OCI-LY3 (cell line): ENCODE results near the gene NEK9.

Experiments used
- H2AFZ ChIP-seq: fragments of 200-600, 300-600 bp; shearing (Covaris generic); 2 replicates; pipeline ENCODE4 v1.6.0; 2014; ENCODE audit warnings: antibody characterized with exemption, low read depth, low read length
- H3K27ac ChIP-seq: fragments of 200-600, 300-600 bp; sonication (generic); 2 replicates; pipeline ENCODE4 v1.5.1; 2014; ENCODE audit warnings: mild to moderate bottlenecking, low read length, moderate library complexity, mixed read lengths
- H3K27me3 ChIP-seq: fragments of 200-600, 300-600 bp; sonication (generic); 2 replicates; pipeline ENCODE4 v1.6.1; 2014; ENCODE audit warnings: low read depth, low read length, mixed read lengths
- H3K36me3 ChIP-seq: fragments of 200-600, 300-600 bp; sonication (generic); replicated peaks from 2 replicates; pipeline ENCODE3; 2014; ENCODE audit warnings: low read depth, low read length, mixed read lengths
- H3K4me1 ChIP-seq: fragments of 300-600, 200-600 bp; sonication (generic); 2 replicates; pipeline ENCODE4 v1.6.1; 2014; ENCODE audit warnings: low read length, mixed read lengths
- H3K4me2 ChIP-seq: fragments of 200-600, 300-600 bp; sonication (generic); 2 replicates; pipeline ENCODE4 v1.6.1; 2014; ENCODE audit warnings: low read length, mixed read lengths
- H3K4me3 ChIP-seq: fragments of 300-600, 200-600 bp; sonication (generic); 2 replicates; pipeline ENCODE4 v1.5.1; 2014; ENCODE audit warnings: antibody characterized with exemption, mild to moderate bottlenecking, low read length, moderate library complexity
- H3K79me2 ChIP-seq: fragments of 300-600, 200-600 bp; shearing (Covaris generic); 2 replicates; pipeline ENCODE4 v1.6.1; 2014; ENCODE audit warnings: mild to moderate bottlenecking, low read length, mixed read lengths
- H3K9ac ChIP-seq: fragments of 300-600, 200-600 bp; shearing (Covaris generic); 2 replicates; pipeline ENCODE4 v1.6.0; 2014; ENCODE audit warnings: mild to moderate bottlenecking, low read length, moderate library complexity
- H3K9me3 ChIP-seq: fragments of 200-600, 300-600 bp; shearing (Covaris generic); 2 replicates; pipeline ENCODE4 v1.6.1; 2014; ENCODE audit warnings: low read length, mixed read lengths; ENCODE audit not compliant: insufficient read depth
- H4K20me1 ChIP-seq: fragments of 200-600, 300-600 bp; sonication (generic); 2 replicates; pipeline ENCODE4 v1.6.1; 2016; ENCODE audit warnings: low read length, mixed read lengths; ENCODE audit not compliant: insufficient read depth
- CTCF ChIP-seq: fragments of 200-600, 300-600 bp; sonication (generic); IDR thresholded peaks from 2 replicates; pipeline ENCODE4 v1.5.1; 2014; ENCODE audit warnings: antibody characterized with exemption, low read length, low read depth
- EZH2phosphoT487 ChIP-seq: fragments of 200-600 bp; shearing (Covaris generic); IDR thresholded peaks from 2 replicates; pipeline ENCODE4 v1.6.1; 2018; ENCODE audit warnings: antibody characterized with exemption, mixed run types, low read depth

NEK9 gene

GRCh38 chr14:75053396-75054291, 73.2 kb downstream of the NEK9 start:
- no peaks in the 10 kb centered on the region for H3K27me3 ChIP-seq
- no peak overlapping the region for H3K9ac ChIP-seq
- H3K4me2 ChIP-seq: no peak overlapping the region
- no peak for TF ChIP-seq CTCF
- no peak for TF ChIP-seq EZH2phosphoT487
- no peak overlapping the region for H3K4me3 ChIP-seq
- no peak overlapping the region for H2AFZ ChIP-seq
- peaks cover 17% of the 10 kb centered on the region for H3K36me3 ChIP-seq
- H4K20me1 ChIP-seq: no peaks in the 10 kb centered on the region
- no peak overlapping the region for H3K27ac ChIP-seq
- H3K4me1 ChIP-seq: peaks cover 13% of the 10 kb centered on the region
- H3K79me2 ChIP-seq: peaks cover 24% of the 10 kb centered on the region
- H3K9me3 ChIP-seq: no peaks in the 10 kb centered on the region

GRCh38 chr14:75051556-75051899, 75.3 kb downstream of the NEK9 start:
- no peaks in the 10 kb centered on the region for H4K20me1 ChIP-seq
- H3K4me1 ChIP-seq: peaks cover 13% of the 10 kb centered on the region
- H3K27ac ChIP-seq: no peak overlapping the region
- no peaks in the 10 kb centered on the region for H3K27me3 ChIP-seq
- peak overlapping the region; percentile 21 for H2AFZ ChIP-seq
- peaks cover 30% of the 10 kb centered on the region for H3K79me2 ChIP-seq
- H3K36me3 ChIP-seq: peaks cover 29% of the 10 kb centered on the region
- no peaks in the 10 kb centered on the region for H3K9me3 ChIP-seq
- peak overlapping the region; percentile 95 for H3K4me2 ChIP-seq
- TF ChIP-seq EZH2phosphoT487: no peak
- no peak for TF ChIP-seq CTCF
- H3K9ac ChIP-seq: peak overlapping the region; percentile 88
- peak overlapping the region; percentile 88 for H3K4me3 ChIP-seq

DNA sequence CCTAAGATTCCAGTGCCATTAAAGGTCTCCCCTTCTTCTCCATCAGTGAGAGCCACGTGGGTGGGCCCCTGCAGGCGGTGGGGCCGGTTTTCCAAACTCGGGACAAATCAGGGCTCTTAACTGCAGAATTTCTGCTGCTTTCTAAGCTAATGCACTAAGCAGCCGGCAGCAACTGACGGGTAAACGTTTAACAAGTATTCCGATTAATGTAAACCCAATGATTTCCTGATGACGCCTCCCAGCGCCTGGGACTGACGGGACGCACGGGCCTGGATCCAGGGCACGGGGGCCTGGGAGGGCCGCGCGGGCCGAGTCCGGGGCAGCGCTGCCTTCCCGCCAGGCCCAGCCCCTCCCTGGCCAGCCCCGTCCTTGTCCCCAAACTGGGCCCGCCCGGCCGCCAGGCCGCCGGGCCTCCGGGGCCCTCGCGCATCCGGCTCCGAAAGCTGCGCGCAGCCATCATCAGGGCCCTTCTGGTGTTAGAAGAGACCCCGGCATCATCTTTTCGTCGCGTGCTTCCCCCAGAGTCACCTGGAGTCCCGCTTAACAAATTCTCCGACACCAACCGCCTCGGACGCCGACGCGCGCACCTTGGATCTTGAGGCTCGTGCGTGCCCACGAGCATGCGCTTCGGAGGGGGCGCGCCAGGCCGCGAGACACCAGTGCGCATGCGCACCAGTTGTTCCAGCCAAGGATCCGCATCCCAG, 75.8 kb downstream of the NEK9 start, which contains the start of gene MLH3:
MLH3 (minus strand) TSS at position 616 of the 704 bp plus-strand sequence. CDS start 1,812 bp downstream, outside the sequence.
- TF ChIP-seq CTCF (no peak; the same call in 1 of the 2 replicates), EZH2phosphoT487 (no peak)
- Histone ChIP-seq H3K4me1 (peaks cover 13% of the 10 kb centered on the region), H2AFZ (peak within 1 kb of the TSS; percentile 21), H3K36me3 (peaks cover 33% of the 10 kb centered on the region), H3K4me3 (peak within 1 kb of the TSS; percentile 88), H4K20me1 (no peaks in the 10 kb centered on the region), H3K27me3 (no peaks in the 10 kb centered on the region), H3K4me2 (peak within 1 kb of the TSS; percentile 95), H3K27ac (peak within 1 kb of the TSS; percentile 56), H3K9me3 (no peaks in the 10 kb centered on the region), H3K9ac (peak within 1 kb of the TSS; percentile 88), H3K79me2 (peaks cover 33% of the 10 kb centered on the region)

GRCh38 chr14:75049731-75050201, 77.1 kb downstream of the NEK9 start:
- H3K9ac ChIP-seq: no peak overlapping the region
- H3K36me3 ChIP-seq: peaks cover 33% of the 10 kb centered on the region
- H3K79me2 ChIP-seq: peaks cover 41% of the 10 kb centered on the region
- no peak overlapping the region for H2AFZ ChIP-seq
- H3K4me3 ChIP-seq: peak overlapping the region; percentile 88; the same call in 1 of the 2 replicates
- no peak overlapping the region for H3K27ac ChIP-seq
- TF ChIP-seq EZH2phosphoT487 (no peak), CTCF (no peak)
- H3K27me3 ChIP-seq: no peaks in the 10 kb centered on the region
- no peaks in the 10 kb centered on the region for H3K9me3 ChIP-seq
- no peaks in the 10 kb centered on the region; the same call in 1 of the 2 replicates for H4K20me1 ChIP-seq
- 0 out of 2 replicates have a peak overlapping the region, but pooled peaks have one; percentile 95 for H3K4me2 ChIP-seq
- peaks cover 13% of the 10 kb centered on the region for H3K4me1 ChIP-seq
